ENCODE data around the gene SNORC. TPM values are rescaled to one million over a fixed set of nuclear protein-coding genes. Genes with fewer than 3 reads are reported as not detected.

SNORC gene
- total and polyA plus RNA-seq, 2 of the 13 experiments (the other 11 are each of a cell fraction or from before 2014, with no cell fraction given) = 59.1 to 86.1 TPM

- TF ChIP-seq HNF1A (IDR thresholded peaks at IDR 0.05; ENCODE audit: low read depth) (peak; percentile 57), HNF1A (CRISPR knock-in tag; IDR thresholded peaks at IDR 0.05; ENCODE audit: borderline replicate concordance) (peak; percentile 90), TAF1 (CRISPR knock-in tag; IDR thresholded peaks at IDR 0.05) (peak; percentile 59; the same call in 1 of the 2 replicates), ZNF256 (CRISPR knock-in tag; conservative IDR thresholded peaks at IDR 0.05) (no peak), ZFP1 (CRISPR knock-in tag; IDR thresholded peaks at IDR 0.05) (no peak), MYC (CRISPR knock-in tag; IDR thresholded peaks at IDR 0.05; ENCODE audit: borderline replicate concordance) (peak; percentile 66; the same call in 1 of the 2 replicates), CEBPG (CRISPR knock-in tag; IDR thresholded peaks at IDR 0.05) (peak; percentile 39), CEBPB (IDR thresholded peaks at IDR 0.05; ENCODE audit: borderline replicate concordance, low read depth, low read length) (no peak), ZFP36L1 (CRISPR knock-in tag; IDR thresholded peaks at IDR 0.05) (no peak), KMT2A (CRISPR knock-in tag; IDR thresholded peaks at IDR 0.05) (no peak), RELA (CRISPR knock-in tag; IDR thresholded peaks at IDR 0.05) (no peak), ZNF646 (CRISPR knock-in tag; IDR thresholded peaks at IDR 0.05) (peak; percentile 62; the same call in 1 of the 2 replicates), ADNP (CRISPR knock-in tag; IDR thresholded peaks at IDR 0.05) (peak; percentile 39; the same call in 1 of the 2 replicates), SRY (CRISPR knock-in tag; IDR thresholded peaks at IDR 0.05) (0 out of 2 replicates have a peak, but pooled peaks have one; percentile 15), REL (CRISPR knock-in tag; conservative IDR thresholded peaks at IDR 0.05) (no peak), CREBL2 (CRISPR knock-in tag; IDR thresholded peaks at IDR 0.05; ENCODE audit: borderline replicate concordance) (no peak; the same call in 1 of the 2 replicates), ZNF264 (CRISPR knock-in tag; IDR thresholded peaks at IDR 0.05) (no peak)
These were observed 2.0 kb downstream of the SNORC start (continued) for GRCh38 chr2:232871835-232872736.
